HG02938 (cell line): ENCODE results near the gene C6orf47.

Source experiments
- ATAC-seq: cut with Tn5 transposase; IDR thresholded peaks from one replicate; pipeline ENCODE4 v1.9.1; 2021; ENCODE audit warnings: mild to moderate bottlenecking, moderate library complexity; ENCODE audit not compliant: unreplicated experiment

The C6orf47 gene

DNA sequence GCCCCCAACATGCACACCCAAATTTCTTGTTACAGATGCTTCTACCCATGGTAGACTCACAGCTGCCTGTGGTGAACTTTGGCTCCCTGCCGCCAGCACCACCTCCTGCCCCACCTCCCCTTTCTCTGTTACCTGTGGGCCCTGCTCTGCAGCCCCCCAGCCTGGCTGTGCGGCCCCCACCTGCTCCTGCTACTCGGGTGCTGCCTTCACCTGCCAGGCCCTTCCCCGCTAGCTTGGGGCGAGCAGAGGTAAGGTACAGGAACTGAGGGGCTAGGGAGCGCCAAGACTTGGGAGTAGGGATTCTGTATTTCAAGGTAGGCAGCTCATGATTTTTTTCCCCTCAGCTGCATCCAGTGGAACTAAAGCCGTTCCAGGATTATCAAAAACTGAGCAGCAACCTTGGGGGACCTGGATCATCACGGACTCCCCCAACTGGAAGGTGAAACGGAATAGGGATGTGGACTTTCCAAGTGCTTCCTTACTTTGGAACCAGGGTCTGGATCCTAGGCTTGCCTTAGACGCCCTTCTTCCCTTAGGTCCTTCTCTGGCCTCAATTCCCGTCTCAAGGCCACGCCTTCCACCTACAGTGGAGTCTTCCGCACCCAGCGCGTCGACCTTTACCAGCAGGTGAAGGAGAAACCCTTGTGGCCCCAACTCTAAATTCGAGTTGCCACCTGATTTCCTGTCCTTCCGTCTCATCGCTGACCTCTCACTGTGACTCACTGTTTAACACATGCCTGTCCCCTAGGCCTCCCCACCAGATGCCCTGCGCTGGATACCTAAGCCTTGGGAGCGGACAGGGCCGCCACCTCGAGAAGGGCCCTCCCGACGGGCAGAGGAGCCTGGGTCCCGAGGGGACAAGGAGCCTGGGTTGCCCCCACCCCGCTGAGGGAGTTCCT is 23.6 kb downstream of the C6orf47 start:
- ATAC-seq: no peak

DNA sequence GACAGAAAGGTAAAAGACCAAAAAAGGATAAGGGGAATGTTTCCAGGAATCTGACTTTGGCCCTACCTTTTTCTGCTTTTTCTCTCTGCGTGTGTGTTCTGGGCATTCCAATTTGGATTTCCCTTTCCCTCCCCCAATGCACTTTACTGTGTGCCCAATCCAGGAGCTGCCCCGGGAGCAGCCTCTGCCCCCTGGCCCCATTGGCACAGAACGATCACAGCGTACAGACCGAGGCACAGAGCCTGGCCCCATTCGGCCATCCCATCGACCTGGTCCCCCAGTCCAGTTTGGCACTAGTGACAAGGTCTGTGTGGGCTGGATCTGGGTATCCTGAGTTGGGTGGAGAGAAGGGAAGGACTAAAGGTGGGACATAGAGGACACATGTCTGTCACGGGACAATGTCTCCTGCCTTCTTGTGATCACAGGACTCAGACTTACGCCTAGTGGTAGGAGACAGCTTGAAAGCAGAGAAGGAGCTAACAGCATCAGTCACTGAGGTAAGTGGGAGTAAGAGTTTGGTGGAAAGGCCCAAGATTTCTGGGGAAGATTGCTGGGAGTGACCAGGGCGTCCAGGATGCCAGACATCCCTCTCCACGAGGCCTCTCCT is 25.5 kb downstream of the C6orf47 start:
- no peak for ATAC-seq

- ATAC-seq: no peak
These were observed 26.4 kb downstream of the C6orf47 start for GRCh38 chr6:31634131-31634530.

DNA sequence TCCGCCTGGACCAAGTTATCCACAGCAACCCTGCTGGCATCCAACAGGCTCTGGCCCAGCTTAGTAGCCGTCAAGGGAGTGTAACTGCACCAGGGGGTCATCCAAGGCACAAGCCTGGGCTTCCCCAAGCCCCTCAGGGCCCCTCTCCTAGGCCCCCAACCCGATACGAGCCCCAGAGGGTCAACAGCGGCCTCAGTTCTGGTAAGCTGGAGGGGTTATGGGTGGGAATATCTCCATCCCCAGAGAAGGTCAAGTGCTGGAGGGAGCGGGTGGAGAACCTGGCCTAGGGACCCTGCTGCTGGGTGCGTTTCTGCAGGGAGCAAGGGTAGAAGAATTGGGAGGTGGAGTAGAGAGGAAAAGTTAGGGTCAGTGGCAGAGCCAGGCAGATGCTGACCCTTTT is 27.1 kb downstream of the C6orf47 start:
- ATAC-seq: no peak

GRCh38 chr6:31632279-31632946 is 28.2 kb downstream of the C6orf47 start:
- ATAC-seq: no peak

GRCh38 chr6:31631681-31632278 is 28.8 kb downstream of the C6orf47 start:
- no peak for ATAC-seq

- ATAC-seq: no peak
These were observed 29.4 kb downstream of the C6orf47 start for GRCh38 chr6:31631209-31631608.

DNA sequence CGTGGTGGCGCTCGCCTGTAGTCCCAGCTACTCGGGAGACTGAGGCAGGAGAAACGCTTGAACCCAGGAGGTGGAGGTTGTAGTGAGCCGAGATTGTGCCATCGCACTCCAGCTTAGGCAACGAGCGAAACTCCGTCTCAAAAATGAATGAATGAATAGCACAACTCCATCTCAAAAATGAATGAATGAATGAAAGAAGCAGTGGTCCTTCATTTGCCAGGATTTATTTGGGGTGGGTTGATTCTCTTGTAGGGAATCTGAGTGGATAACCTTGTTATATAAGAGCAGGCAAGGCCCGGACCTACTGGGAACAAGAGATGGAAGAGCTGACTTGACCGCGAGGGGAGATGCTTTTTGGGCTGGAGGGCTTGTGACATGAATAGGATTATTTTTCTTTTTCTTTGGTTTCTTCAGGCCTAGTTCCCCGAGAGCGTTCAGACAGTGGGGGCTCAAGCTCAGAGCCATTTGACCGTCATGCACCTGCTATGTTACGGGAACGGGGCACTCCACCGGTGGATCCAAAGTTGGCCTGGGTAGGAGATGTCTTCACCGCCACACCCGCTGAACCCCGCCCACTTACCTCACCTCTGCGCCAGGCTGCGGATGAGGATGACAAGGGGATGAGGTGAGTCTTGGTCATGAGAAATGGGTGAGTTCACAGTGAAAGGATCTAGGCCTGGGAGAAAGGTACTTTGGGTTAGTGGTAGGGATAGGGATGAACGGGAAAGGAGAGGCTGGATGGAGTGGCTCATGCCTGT is 30.2 kb downstream of the C6orf47 start:
- no peak for ATAC-seq

GRCh38 chr6:31629014-31629413 is 31.6 kb downstream of the C6orf47 start:
- no peak for ATAC-seq

DNA sequence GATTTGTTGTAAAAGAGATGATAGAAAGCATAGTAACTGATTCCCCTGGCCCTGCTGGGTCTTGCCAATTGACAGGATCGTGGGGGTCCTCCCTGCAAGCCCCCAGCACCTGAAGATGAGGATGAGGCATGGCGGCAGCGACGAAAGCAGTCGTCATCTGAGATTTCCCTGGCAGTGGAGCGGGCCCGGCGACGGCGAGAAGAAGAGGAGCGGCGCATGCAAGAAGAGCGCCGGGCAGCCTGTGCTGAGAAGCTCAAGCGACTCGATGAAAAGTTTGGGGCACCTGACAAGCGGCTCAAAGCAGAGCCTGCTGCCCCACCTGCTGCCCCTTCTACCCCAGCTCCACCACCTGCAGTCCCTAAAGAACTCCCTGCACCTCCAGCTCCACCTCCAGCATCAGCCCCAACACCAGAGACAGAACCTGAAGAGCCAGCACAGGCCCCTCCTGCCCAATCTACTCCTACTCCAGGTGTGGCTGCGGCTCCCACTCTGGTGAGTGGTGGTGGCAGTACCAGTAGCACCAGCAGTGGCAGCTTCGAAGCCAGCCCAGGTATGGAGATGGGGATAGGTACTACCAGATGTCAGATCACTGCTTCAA is 32.8 kb downstream of the C6orf47 start:
- ATAC-seq: no peak

GRCh38 chr6:31626952-31627351 is 33.6 kb downstream of the C6orf47 start:
- no peak for ATAC-seq

DNA sequence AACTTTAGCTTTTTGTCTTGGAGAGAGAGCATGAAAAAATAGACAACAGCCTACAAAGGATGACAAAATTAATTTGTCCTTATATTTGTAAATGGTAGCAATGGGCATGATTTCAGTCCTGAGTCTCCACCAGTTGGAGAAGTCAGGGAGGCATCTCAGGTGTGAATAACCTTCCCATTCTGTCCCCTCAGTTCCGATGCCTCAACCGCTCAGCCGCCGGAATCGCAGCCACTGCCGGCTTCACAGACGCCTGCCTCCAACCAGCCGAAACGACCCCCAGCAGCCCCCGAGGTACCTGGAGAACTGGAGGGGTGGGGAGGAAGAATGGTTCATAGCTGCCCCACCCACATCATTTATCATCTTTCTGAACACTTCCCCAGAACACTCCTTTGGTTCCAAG is 36.5 kb downstream of the C6orf47 start:
- no peak for ATAC-seq

DNA sequence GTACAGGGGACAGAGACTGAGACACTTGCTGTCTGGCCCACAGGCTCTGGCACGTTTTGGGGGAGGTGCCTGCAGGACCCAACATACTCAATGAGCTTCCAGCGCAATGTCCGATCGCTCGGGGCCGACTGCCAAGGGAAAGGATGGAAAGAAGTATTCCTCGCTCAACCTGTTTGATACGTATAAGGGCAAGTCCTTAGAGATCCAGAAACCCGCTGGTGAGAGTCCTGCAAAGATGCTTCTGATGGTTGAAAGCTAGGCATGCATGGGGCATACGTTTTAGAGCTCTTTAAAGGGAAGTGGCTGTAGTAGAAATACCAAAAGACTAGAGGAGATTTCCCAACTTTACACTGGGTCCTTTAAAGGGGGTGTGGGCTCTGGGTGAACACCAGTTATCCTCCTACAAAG is 37.9 kb downstream of the C6orf47 start:
- ATAC-seq: no peak

GRCh38 chr6:31621991-31622390 is 38.6 kb downstream of the C6orf47 start:
- no peak for ATAC-seq

- no peak for ATAC-seq
These were observed 39.1 kb downstream of the C6orf47 start for GRCh38 chr6:31621320-31621939.

DNA sequence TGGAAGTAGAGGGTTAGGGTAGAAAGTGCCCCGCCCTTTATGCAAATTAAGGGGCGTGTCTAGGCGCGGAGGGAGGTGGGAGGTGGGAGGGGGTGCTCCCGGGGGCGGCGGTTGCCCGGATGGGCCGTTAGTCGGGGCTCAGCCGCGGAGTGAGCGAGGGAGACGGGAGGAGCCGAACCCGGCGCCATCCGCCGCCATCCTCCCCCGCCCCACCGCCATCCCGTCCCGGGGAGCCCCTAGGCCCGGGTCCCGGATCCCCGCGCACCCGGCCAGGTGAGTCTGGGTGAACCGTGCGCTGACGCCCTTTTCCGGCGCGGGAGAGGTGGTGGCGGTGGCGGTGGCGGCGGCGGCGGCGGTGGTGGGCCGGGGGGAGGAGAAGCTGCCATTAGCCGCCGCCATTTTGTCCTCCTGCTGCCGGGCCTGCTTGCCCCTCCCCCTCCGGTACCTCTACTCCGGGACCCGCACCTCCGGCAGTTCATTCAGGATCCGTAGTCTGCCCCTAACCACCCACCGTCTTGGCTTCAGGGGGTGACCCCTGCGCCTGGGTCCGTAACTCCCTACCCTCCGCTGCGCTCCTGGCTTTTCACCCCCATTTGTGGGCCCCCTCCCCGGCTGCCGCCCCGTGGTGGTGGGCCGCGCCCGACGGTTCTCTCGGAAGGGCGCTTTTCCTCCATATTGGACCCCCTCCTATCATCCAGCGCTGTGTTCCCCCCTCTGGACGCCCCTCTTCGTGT is 39.8 kb downstream of the C6orf47 start, which contains the start of gene PRRC2A:
PRRC2A (plus strand) TSS at position 130 of the 734 bp plus-strand sequence. CDS start 2,075 bp downstream, outside the sequence.
- peak; percentile 26 for ATAC-seq

- ATAC-seq: peak; percentile 69
These were observed 40.6 kb downstream of the C6orf47 start for GRCh38 chr6:31619805-31620585.

DNA sequence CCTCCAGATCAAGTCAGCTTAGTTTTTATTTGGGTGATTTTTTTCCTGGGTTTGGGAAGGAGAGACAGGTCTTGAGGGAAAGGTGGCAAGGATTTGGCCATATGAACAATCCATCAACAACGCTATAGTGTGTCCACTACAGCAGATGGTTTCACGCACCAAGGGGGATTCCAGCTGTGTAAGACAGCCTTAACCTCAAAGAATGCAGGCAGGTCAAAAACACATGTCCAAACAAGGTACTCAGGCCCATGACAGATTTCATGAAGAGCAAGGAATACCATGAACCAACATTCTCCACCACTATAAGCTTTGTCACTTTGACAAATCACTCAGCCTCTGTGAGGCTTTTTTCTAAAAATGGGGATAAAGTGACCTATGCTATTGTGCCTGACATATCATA is 43.6 kb downstream of the C6orf47 start:
- no peak for ATAC-seq
